ENCODE measurements around the gene DNM3.

The DNM3 gene

DNA sequence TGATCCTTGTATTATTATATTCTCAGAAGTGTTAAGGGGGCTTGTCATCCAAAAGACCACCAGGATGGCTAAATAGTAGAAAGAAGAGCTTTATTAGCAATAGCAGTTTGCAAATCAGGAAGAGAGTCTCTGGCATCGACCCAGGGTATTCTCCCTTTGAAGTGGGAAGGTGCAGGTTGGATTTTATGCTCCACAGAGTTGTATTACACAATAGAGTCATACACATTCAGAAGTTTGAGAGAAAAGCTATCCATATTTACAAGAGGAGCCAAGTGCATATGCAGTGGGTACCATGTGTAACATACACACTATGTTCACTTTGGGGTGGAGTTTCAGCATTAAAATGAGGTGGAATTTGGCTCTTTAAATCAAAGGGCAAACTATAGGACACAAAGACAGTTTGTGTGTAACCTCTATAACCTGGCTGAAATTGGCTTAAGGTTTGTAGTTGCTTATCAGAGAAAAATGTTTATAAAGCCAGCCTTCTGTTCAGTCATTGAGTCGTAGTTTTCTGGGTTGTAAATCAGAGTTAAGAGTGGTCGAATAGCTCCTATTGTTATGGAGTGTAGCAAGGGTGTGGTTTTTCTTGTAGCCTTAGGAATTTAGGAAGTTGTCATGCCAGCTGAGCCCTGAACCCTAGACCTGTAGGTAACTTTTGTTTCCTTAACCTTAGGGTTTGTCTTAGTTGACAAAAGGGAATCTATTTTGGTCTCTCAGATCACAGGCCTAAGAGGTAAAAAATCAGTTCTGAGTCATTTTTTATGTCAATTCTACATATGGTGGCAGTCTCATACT is 125.3 kb downstream of the DNM3 start:
- H3K9me3 ChIP-seq (ENCODE audit: low read depth, low read length), result no peaks in the 10 kb centered on the region
- no peaks in the 10 kb centered on the region for H3K36me3 ChIP-seq (ENCODE audit: insufficient read depth, low read length)
- H3K9ac ChIP-seq (ENCODE audit: insufficient read length), result no peak overlapping the region
- no peak for DNase-seq (ENCODE audit: low read depth, low spot score)
- TF ChIP-seq POLR2AphosphoS5 (IDR thresholded peaks at IDR 0.05; ENCODE audit: borderline replicate concordance, low read depth, low read length) (no peak), FOXP2 (optimal IDR thresholded peaks at IDR 0.05; ENCODE audit: control extremely low read depth, extremely low read length, insufficient read depth) (no peak), EZH2 (IDR thresholded peaks at IDR 0.05) (no peak)
- no peak overlapping the region for H3K4me3 ChIP-seq
- H3K27ac ChIP-seq, result no peak overlapping the region

DNA sequence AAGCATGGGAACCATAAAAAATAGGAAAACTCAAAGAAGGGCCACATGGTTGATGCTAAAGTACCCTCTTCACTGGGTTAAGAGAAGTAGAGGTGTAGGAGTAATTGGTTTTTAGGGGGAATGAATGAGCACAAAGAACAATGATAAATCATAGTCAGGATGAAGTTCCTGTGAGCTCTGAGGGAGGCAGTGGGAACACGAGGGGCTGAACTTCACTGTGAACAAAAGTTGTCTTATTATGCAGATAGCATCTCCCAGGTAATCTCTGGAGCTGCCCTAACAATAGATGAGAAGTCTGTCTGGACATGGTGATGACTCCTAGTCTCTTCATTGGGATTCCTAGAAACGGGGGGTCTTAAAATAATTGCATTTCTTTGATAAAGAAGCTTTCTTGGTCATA is 127.9 kb downstream of the DNM3 start:
- no peak for DNase-seq (ENCODE audit: low read depth, low spot score)
- TF ChIP-seq POLR2AphosphoS5 (IDR thresholded peaks at IDR 0.05; ENCODE audit: borderline replicate concordance, low read depth, low read length) (no peak), EZH2 (IDR thresholded peaks at IDR 0.05) (no peak), FOXP2 (optimal IDR thresholded peaks at IDR 0.05; ENCODE audit: control extremely low read depth, extremely low read length, insufficient read depth) (no peak)
- Histone ChIP-seq H3K9ac (ENCODE audit: insufficient read length) (no peak overlapping the region), H3K27ac (no peak overlapping the region), H3K4me3 (no peak overlapping the region), H3K36me3 (ENCODE audit: insufficient read depth, low read length) (no peaks in the 10 kb centered on the region), H3K9me3 (ENCODE audit: low read depth, low read length) (no peaks in the 10 kb centered on the region)

DNA sequence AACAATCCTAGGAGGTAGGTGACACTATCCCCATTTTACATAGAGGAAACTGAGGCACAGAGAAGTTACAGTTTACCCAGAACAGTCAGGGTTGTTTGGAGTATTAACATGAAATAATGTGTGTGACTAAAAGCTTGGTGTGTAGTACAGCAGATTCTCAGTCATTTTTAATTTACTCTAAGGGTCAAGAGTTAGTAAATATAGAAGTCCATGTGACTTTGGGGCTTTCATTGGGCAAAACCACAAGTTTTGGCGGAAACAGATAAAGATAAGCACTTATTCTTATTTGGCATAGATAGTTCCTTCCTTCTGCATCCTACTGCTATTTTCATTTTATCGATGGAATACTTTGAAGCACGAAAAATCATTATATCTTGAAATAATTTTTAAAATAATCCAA is 128.5 kb downstream of the DNM3 start:
- Histone ChIP-seq H3K36me3 (ENCODE audit: insufficient read depth, low read length) (no peaks in the 10 kb centered on the region), H3K4me3 (no peak overlapping the region), H3K27ac (no peak overlapping the region), H3K9me3 (ENCODE audit: low read depth, low read length) (no peaks in the 10 kb centered on the region), H3K9ac (ENCODE audit: insufficient read length) (no peak overlapping the region)
- DNase-seq (ENCODE audit: low read depth, low spot score), result no peak
- TF ChIP-seq FOXP2 (optimal IDR thresholded peaks at IDR 0.05; ENCODE audit: control extremely low read depth, extremely low read length, insufficient read depth) (no peak), POLR2AphosphoS5 (IDR thresholded peaks at IDR 0.05; ENCODE audit: borderline replicate concordance, low read depth, low read length) (no peak), EZH2 (IDR thresholded peaks at IDR 0.05) (no peak)

DNA sequence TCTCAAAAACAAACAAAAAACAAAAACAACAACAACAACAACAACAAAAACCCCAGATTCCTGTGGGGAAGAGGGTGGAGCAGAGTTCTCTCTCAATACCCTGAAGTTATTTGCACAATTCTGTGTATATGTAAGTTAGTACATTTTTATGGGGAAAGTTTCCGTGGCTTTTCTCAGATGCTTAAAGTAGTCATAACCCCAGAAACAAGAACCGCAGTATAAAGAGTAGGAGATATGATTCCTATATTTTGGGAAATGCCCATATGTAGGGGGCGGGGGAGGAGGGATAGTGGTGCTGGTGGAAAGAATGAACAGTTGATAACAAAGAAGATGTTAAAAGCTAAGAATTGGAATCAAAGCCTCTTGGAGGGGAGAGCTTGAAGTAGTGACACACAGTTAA is 131.5 kb downstream of the DNM3 start:
- no peak for DNase-seq (ENCODE audit: low read depth, low spot score)
- H3K27ac ChIP-seq, result no peak overlapping the region
- TF ChIP-seq POLR2AphosphoS5 (IDR thresholded peaks at IDR 0.05; ENCODE audit: borderline replicate concordance, low read depth, low read length), result no peak
- no peak for TF ChIP-seq FOXP2 (optimal IDR thresholded peaks at IDR 0.05; ENCODE audit: control extremely low read depth, extremely low read length, insufficient read depth)
- TF ChIP-seq EZH2 (IDR thresholded peaks at IDR 0.05), result no peak
- no peaks in the 10 kb centered on the region for H3K36me3 ChIP-seq (ENCODE audit: insufficient read depth, low read length)
- no peaks in the 10 kb centered on the region for H3K9me3 ChIP-seq (ENCODE audit: low read depth, low read length)
- no peak overlapping the region for H3K4me3 ChIP-seq
- H3K9ac ChIP-seq (ENCODE audit: insufficient read length), result no peak overlapping the region

DNA sequence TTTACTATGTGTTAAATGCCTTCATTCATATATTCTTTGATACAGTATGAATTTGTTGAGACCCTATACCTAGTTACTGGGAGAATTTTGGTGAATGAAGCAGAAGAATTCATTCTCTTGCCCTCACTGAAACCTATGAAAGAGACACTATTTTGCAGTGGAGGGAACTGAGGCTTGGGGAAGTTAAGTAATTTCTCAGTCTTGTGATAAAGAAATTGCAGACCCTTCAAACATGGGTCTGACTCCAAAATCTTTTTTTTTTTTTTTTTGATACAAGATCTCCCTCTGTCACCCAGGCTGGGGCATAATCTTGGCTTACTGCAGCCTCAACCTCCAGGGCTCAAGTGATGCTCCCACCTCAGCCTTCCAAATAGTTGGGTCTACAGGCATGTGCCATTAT is 132.1 kb downstream of the DNM3 start:
- H3K36me3 ChIP-seq (ENCODE audit: insufficient read depth, low read length), result no peaks in the 10 kb centered on the region
- H3K27ac ChIP-seq, result no peak overlapping the region
- no peak overlapping the region for H3K9ac ChIP-seq (ENCODE audit: insufficient read length)
- H3K4me3 ChIP-seq, result no peak overlapping the region
- no peak for DNase-seq (ENCODE audit: low read depth, low spot score)
- H3K9me3 ChIP-seq (ENCODE audit: low read depth, low read length), result no peaks in the 10 kb centered on the region
- TF ChIP-seq EZH2 (IDR thresholded peaks at IDR 0.05) (no peak), POLR2AphosphoS5 (IDR thresholded peaks at IDR 0.05; ENCODE audit: borderline replicate concordance, low read depth, low read length) (no peak), FOXP2 (optimal IDR thresholded peaks at IDR 0.05; ENCODE audit: control extremely low read depth, extremely low read length, insufficient read depth) (no peak)

DNA sequence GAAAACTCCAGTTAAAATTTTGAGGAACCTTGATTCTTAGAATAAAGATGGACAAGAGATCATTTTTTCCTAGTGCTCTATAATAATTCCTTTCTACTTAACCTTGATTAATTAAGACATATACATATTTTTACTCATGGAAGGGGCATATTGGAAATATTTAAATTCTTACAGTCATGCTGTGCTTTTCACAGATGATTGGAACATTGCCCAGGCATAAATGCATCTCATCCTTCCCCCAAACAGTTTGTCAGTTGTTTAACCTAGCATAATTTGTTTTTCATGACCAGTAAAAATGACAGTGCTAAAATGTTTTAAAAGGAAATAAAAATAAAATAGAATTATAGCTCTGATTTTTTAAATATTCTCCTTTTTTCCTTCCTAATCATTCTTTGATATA is 140.0 kb downstream of the DNM3 start:
- TF ChIP-seq FOXP2 (optimal IDR thresholded peaks at IDR 0.05; ENCODE audit: control extremely low read depth, extremely low read length, insufficient read depth), result peak; percentile 33
- TF ChIP-seq POLR2AphosphoS5 (IDR thresholded peaks at IDR 0.05; ENCODE audit: borderline replicate concordance, low read depth, low read length), result no peak

DNA sequence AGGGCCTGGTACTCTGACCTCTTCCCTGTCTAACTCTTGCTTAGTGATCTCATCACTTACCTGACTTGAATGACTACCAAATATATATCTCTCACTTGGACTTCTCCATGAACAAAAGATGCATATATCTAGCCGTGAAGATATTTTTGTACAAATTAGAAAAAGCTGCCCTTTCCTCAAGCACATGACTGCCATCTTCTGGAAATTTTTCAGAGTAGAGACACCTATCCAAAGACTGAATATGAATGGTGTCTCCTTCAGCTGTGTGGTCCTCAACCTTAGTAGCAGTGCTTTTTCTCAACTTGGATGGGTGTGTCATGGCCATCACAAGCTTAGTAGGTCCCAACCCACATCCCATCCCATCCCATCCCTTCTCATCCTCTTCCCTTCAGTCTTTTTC is 142.3 kb downstream of the DNM3 start:
- no peak overlapping the region for H3K4me3 ChIP-seq
- no peak overlapping the region for H3K27ac ChIP-seq
- DNase-seq (ENCODE audit: low read depth, low spot score), result no peak
- no peak overlapping the region for H3K9ac ChIP-seq (ENCODE audit: insufficient read length)
- no peaks in the 10 kb centered on the region for H3K36me3 ChIP-seq (ENCODE audit: insufficient read depth, low read length)
- H3K9me3 ChIP-seq (ENCODE audit: low read depth, low read length), result no peaks in the 10 kb centered on the region
- TF ChIP-seq FOXP2 (optimal IDR thresholded peaks at IDR 0.05; ENCODE audit: control extremely low read depth, extremely low read length, insufficient read depth) (no peak), EZH2 (IDR thresholded peaks at IDR 0.05) (no peak), POLR2AphosphoS5 (IDR thresholded peaks at IDR 0.05; ENCODE audit: borderline replicate concordance, low read depth, low read length) (no peak)

More for the DNA sequence above, 140.0 kb downstream of the DNM3 start:
- no peaks in the 10 kb centered on the region for H3K9me3 ChIP-seq (ENCODE audit: low read depth, low read length)
- no peak overlapping the region for H3K4me3 ChIP-seq
- H3K27ac ChIP-seq, result no peak overlapping the region
- peak; percentile 34 for DNase-seq (ENCODE audit: low read depth, low spot score)
- no peak overlapping the region for H3K9ac ChIP-seq (ENCODE audit: insufficient read length)
- no peaks in the 10 kb centered on the region for H3K36me3 ChIP-seq (ENCODE audit: insufficient read depth, low read length)

DNA sequence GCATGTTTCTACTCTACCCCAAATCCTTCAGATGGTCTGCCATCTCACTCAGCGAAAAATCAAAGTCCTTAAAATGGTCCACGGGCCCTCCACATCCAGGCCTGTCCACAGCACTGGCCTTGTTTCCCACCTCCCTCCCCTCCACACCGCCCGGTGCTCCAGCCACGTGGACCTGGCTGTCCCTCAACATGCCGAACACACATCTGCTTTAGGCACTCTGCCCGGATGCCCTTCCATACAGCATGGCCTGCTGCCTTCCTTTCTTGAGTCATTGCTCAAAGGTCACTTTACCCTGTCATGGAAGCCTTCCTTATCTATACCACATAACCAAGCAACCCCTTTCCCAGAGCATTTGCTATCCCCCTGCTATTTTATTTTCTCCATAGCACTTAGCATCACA is 143.0 kb downstream of the DNM3 start:
- no peak for DNase-seq (ENCODE audit: low read depth, low spot score)
- no peaks in the 10 kb centered on the region for H3K36me3 ChIP-seq (ENCODE audit: insufficient read depth, low read length)
- TF ChIP-seq EZH2 (IDR thresholded peaks at IDR 0.05), result no peak
- no peak for TF ChIP-seq FOXP2 (optimal IDR thresholded peaks at IDR 0.05; ENCODE audit: control extremely low read depth, extremely low read length, insufficient read depth)
- TF ChIP-seq POLR2AphosphoS5 (IDR thresholded peaks at IDR 0.05; ENCODE audit: borderline replicate concordance, low read depth, low read length), result no peak
- H3K4me3 ChIP-seq, result no peak overlapping the region
- no peak overlapping the region for H3K27ac ChIP-seq
- H3K9ac ChIP-seq (ENCODE audit: insufficient read length), result no peak overlapping the region
- H3K9me3 ChIP-seq (ENCODE audit: low read depth, low read length), result no peaks in the 10 kb centered on the region

All from SK-N-MC (cell line).